Suprapubic skin (tissue), 4 donors: Measurements from ENCODE around the gene CCDC158. TPM values are rescaled to one million over a fixed set of nuclear protein-coding genes. Genes with fewer than 3 reads are reported as not detected.
"Not testable (repeated sequence)": the region's sequence is repeated elsewhere in the genome, so short reads cannot be mapped to it uniquely, and the experiment has no call there.

Source experiments
- DNase-seq, 2 donors: peaks; one replicate each; pipeline ENCODE4 v3.0.0-alpha.2; 2019; ENCODE audit warnings: low spot score in 2 of 2
- H3K27ac ChIP-seq: fragments of 200-600 bp; sonication (generic); one replicate; pipeline ENCODE4 v1.5.1; 2019
- H3K27me3 ChIP-seq: fragments of 200-600 bp; sonication (generic); one replicate; pipeline ENCODE4 v1.5.1; 2019
- H3K36me3 ChIP-seq: fragments of 200-600 bp; sonication (generic); one replicate; pipeline ENCODE4 v1.5.1; 2019
- H3K4me1 ChIP-seq: fragments of 200-600 bp; sonication (generic); one replicate; pipeline ENCODE4 v1.5.1; 2019
- H3K4me3 ChIP-seq: fragments of 200-600 bp; sonication (generic); one replicate; pipeline ENCODE4 v1.5.1; 2019; ENCODE audit warnings: mild to moderate bottlenecking
- H3K9me3 ChIP-seq: fragments of 200-600 bp; sonication (generic); one replicate; pipeline ENCODE4 v1.5.1; 2019
- CTCF ChIP-seq, 2 donors: fragments of 200-600 bp in 1 of 2; fragments of 450-650 bp in 1 of 2; sonication (generic) in 1 of 2; IDR thresholded peaks; one replicate each; pipeline ENCODE4 v1.5.1; 2016 to 2019; ENCODE audit warnings: antibody characterized with exemption in 2 of 2, mild to moderate bottlenecking in 1 of 2, moderate library complexity in 1 of 2
- EP300 ChIP-seq: sonication (generic); formaldehyde crosslinking; IDR thresholded peaks from one replicate; pipeline ENCODE4 v1.6.1; 2017; ENCODE audit warnings: antibody characterized with exemption
- POLR2A ChIP-seq, 2 donors: fragments of 450-650 bp; IDR thresholded peaks; one replicate each; pipeline ENCODE4 v1.6.1; 2017; ENCODE audit warnings: antibody characterized with exemption in 2 of 2, mild to moderate bottlenecking in 2 of 2, moderate library complexity in 2 of 2
- POLR2AphosphoS5 ChIP-seq, 3 donors: sonication (generic); formaldehyde crosslinking; IDR thresholded peaks; one replicate each; pipeline ENCODE4 v1.6.1; 2017; ENCODE audit warnings: antibody characterized with exemption in 3 of 3
- WGBS: methylation state at CpG from one replicate; pipeline ENCODE4 v1.1.5; 2018; 5-methylcytosine and 5-hydroxymethylcytosine counted together
- total RNA-seq, 4 donors: library from RNA; depleted of rRNA; stranded (reverse); fragments of >200 nt; gene quantifications; one replicate each; pipeline ENCODE4 v1.1.0, GENCODE V29; 2016

Gene CCDC158
- total RNA-seq, 4 donors from 2014 or later = 0.72 TPM; not detected in 3

- Histone ChIP-seq H3K27ac (no peak overlapping the region), H3K9me3 (no peaks in the 10 kb centered on the region)
These were observed 46.9 kb downstream of the CCDC158 start for GRCh38 chr4:76373919-76374552.

GRCh38 chr4:76366737-76367136 lies 54.2 kb downstream of the CCDC158 start:
- no peaks in the 10 kb centered on the region for H3K27me3 ChIP-seq
- DNase-seq = no peak
- no peaks in the 10 kb centered on the region for H3K36me3 ChIP-seq
- H3K4me3 ChIP-seq = no peak overlapping the region
- no peak overlapping the region for H3K27ac ChIP-seq
- TF ChIP-seq EP300 (no peak), CTCF (IDR thresholded peaks at IDR 0.05) (no peak), POLR2A (IDR thresholded peaks at IDR 0.05) (no peak), POLR2AphosphoS5 (IDR thresholded peaks at IDR 0.05) (no peak)
- H3K9me3 ChIP-seq = no peaks in the 10 kb centered on the region
- WGBS = 87% methylated on average over 4 of the region's 4 CpGs
- no peaks in the 10 kb centered on the region for H3K4me1 ChIP-seq

More at GRCh38 chr4:76373919-76374552, 46.9 kb downstream of the CCDC158 start:
- H3K27me3 ChIP-seq = no peaks in the 10 kb centered on the region
- peaks cover 18% of the 10 kb centered on the region for H3K4me1 ChIP-seq
- TF ChIP-seq POLR2A (IDR thresholded peaks at IDR 0.05) (no peak), EP300 (no peak)
- no peak overlapping the region for H3K4me3 ChIP-seq
- no peak for DNase-seq
- WGBS = 38% methylated on average over 6 of the region's 6 CpGs
- H3K36me3 ChIP-seq = no peaks in the 10 kb centered on the region

- Histone ChIP-seq H3K27me3 (no peaks in the 10 kb centered on the region), H3K36me3 (no peaks in the 10 kb centered on the region), H3K9me3 (no peaks in the 10 kb centered on the region), H3K27ac (no peak overlapping the region), H3K4me1 (no peaks in the 10 kb centered on the region), H3K4me3 (no peak overlapping the region)
- TF ChIP-seq POLR2A (IDR thresholded peaks at IDR 0.05) = no peak
- no peak for TF ChIP-seq EP300
- no peak for DNase-seq
- WGBS = 70% methylated on average over 3 of the region's 3 CpGs
These were observed 55.3 kb downstream of the CCDC158 start for GRCh38 chr4:76365636-76366035.

- H3K9me3 ChIP-seq = no peaks in the 10 kb centered on the region
- H3K27me3 ChIP-seq = no peaks in the 10 kb centered on the region
- DNase-seq = no peak
- no peak overlapping the region for H3K27ac ChIP-seq
- H3K4me1 ChIP-seq = no peaks in the 10 kb centered on the region
- H3K4me3 ChIP-seq = no peak overlapping the region
- no peaks in the 10 kb centered on the region for H3K36me3 ChIP-seq
- TF ChIP-seq POLR2A (IDR thresholded peaks at IDR 0.05) (no peak), POLR2AphosphoS5 (IDR thresholded peaks at IDR 0.05) (no peak), EP300 (no peak), CTCF (IDR thresholded peaks at IDR 0.05) (no peak)
- 80% methylated on average over 3 of the region's 3 CpGs for WGBS
These were observed 56.2 kb downstream of the CCDC158 start for GRCh38 chr4:76364763-76365162.

- no peak for TF ChIP-seq POLR2A (IDR thresholded peaks at IDR 0.05)
- TF ChIP-seq EP300 = no peak
- TF ChIP-seq CTCF (IDR thresholded peaks at IDR 0.05) = no peak
- no peak for TF ChIP-seq POLR2AphosphoS5 (IDR thresholded peaks at IDR 0.05)
- WGBS = 90% methylated on average over 6 of the region's 6 CpGs
- Histone ChIP-seq H3K36me3 (no peaks in the 10 kb centered on the region), H3K27me3 (no peaks in the 10 kb centered on the region), H3K4me1 (no peaks in the 10 kb centered on the region), H3K4me3 (no peak overlapping the region), H3K9me3 (no peaks in the 10 kb centered on the region), H3K27ac (no peak overlapping the region)
- no peak for DNase-seq
These were observed 57.2 kb downstream of the CCDC158 start for GRCh38 chr4:76363556-76364290.

GRCh38 chr4:76361689-76362412 lies 59.1 kb downstream of the CCDC158 start:
- no peaks in the 10 kb centered on the region for H3K27me3 ChIP-seq
- no peaks in the 10 kb centered on the region for H3K9me3 ChIP-seq
- H3K4me1 ChIP-seq = no peaks in the 10 kb centered on the region
- TF ChIP-seq CTCF (IDR thresholded peaks at IDR 0.05) (no peak), POLR2AphosphoS5 (IDR thresholded peaks at IDR 0.05) (no peak), POLR2A (IDR thresholded peaks at IDR 0.05) (no peak), EP300 (no peak)
- DNase-seq = no peak
- no peak overlapping the region for H3K27ac ChIP-seq
- 89% methylated on average over 3 of the region's 3 CpGs for WGBS
- no peaks in the 10 kb centered on the region for H3K36me3 ChIP-seq
- H3K4me3 ChIP-seq = no peak overlapping the region

- not testable (repeated sequence) for H3K36me3 ChIP-seq, H3K4me3 ChIP-seq, H3K27ac ChIP-seq, DNase-seq, H3K27me3 ChIP-seq, H3K9me3 ChIP-seq, H3K4me1 ChIP-seq
These were observed 61.0 kb downstream of the CCDC158 start for GRCh38 chr4:76359881-76360466.
